Suppressor macrophage (primary cell): Measurements from ENCODE around the gene IFI27L1.

ENCODE experiments used
- DNase-seq, 4 experiments: peaks; one replicate each; pipeline ENCODE4 v3.0.0-alpha.2; 2020 to 2022
- total RNA-seq, 17 experiments: gene quantifications; one replicate each; lab custom pipeline; 2026; ENCODE audit warnings: mixed read lengths in 6 of 17, inconsistent platforms in 3 of 17; lab: John Stamatoyannopoulos, UW

IFI27L1 gene
- total RNA-seq, result 3.0 to 12.0 (median 6.4) reads per million in 17 experiments

GRCh38 chr14:94080621-94081385 lies at the start of gene IFI27L1, which contains the start of gene DDX24:
IFI27L1 (plus strand) TSS chr14:94081310; CDS start chr14:94096938, 15,628 bp downstream.
DDX24 (minus strand) TSS chr14:94081202; CDS start chr14:94079742, 1,460 bp downstream.
- peak; percentile 97 to 98 (median 98) for DNase-seq

- no peak for DNase-seq
Measured at GRCh38 chr14:94031883-94032279, 49.2 kb upstream of the IFI27L1 start.

- peak in 3 of 4 experiments; percentile 55 to 61 (median 60) for DNase-seq
Measured at GRCh38 chr14:94034886-94035285, 46.2 kb upstream of the IFI27L1 start.

GRCh38 chr14:94036313-94037167 lies 44.6 kb upstream of the IFI27L1 start:
- peak; percentile 80 to 89 (median 84) for DNase-seq

- DNase-seq, result no peak
Measured at GRCh38 chr14:94037954-94038353, 43.2 kb upstream of the IFI27L1 start.

- DNase-seq, result no peak
Measured at GRCh38 chr14:94038510-94038909, 42.6 kb upstream of the IFI27L1 start.

- DNase-seq, result no peak
Measured at GRCh38 chr14:94038921-94039629, 42.0 kb upstream of the IFI27L1 start.

GRCh38 chr14:94040247-94040646 lies 40.9 kb upstream of the IFI27L1 start:
- DNase-seq, result no peak

- DNase-seq, result no peak
Measured at GRCh38 chr14:94040796-94041195, 40.3 kb upstream of the IFI27L1 start.

- DNase-seq, result no peak
Measured at GRCh38 chr14:94041551-94042346, 39.4 kb upstream of the IFI27L1 start.

- no peak for DNase-seq
Measured at GRCh38 chr14:94042433-94043091, 38.5 kb upstream of the IFI27L1 start.

GRCh38 chr14:94043111-94043755 lies 37.9 kb upstream of the IFI27L1 start:
- no peak for DNase-seq

- DNase-seq, result no peak
Measured at GRCh38 chr14:94043756-94044475, 37.2 kb upstream of the IFI27L1 start.

GRCh38 chr14:94044476-94045091 lies 36.5 kb upstream of the IFI27L1 start:
- DNase-seq, result no peak

GRCh38 chr14:94045101-94045500 lies 36.0 kb upstream of the IFI27L1 start:
- DNase-seq, result peak in 1 of 4 experiments; percentile 0

GRCh38 chr14:94045563-94046345 lies 35.4 kb upstream of the IFI27L1 start:
- DNase-seq, result peak in 1 of 4 experiments; percentile 1

GRCh38 chr14:94046696-94047250 lies 34.3 kb upstream of the IFI27L1 start:
- DNase-seq, result peak in 1 of 4 experiments; percentile 1

- no peak for DNase-seq
Measured at GRCh38 chr14:94047581-94047980, 33.5 kb upstream of the IFI27L1 start.
